Hematopoietic multipotent progenitor cell treated with erythropoietin and hydrocortisone succinate and interleukin-3 and kit ligand, for 17 days (in vitro differentiated cells): ENCODE data around the gene PLAC8L1.
"Not testable (repeated sequence)": the region's sequence is repeated elsewhere in the genome, so short reads cannot be mapped to it uniquely, and the experiment has no call there.

ENCODE experiments used
- DNase-seq: peaks from one replicate; pipeline ENCODE4 v3.0.0-alpha.2; 2015; ENCODE audit warnings: low spot score

The PLAC8L1 gene, protein sequence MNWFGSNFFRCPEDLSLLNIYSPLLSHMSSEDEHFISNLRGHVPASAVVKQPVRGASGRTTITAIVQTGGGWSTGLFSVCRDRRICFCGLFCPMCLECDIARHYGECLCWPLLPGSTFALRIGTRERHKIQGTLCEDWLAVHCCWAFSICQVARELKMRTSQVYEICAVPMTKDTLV

DNA sequence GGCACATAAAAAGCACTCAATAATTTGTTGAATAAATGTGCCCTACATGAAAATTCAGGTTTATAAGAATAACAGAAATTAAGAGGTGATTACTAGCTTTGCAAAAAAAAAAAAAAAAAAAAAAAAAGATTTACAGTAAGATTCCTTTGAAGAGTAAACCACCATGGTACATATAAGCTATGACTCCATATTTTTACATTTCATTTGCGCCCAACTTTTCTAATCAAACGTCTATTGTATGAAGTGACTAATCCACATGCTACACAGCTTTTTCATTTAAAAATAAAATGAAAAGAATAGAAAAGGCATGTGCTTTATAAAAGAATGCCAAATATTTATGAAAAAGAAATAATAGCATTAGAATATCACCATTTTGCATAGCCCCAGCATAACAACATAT lies at the start of gene PLAC8L1:
Gene PLAC8L1 (minus strand): TSS at position 101 of the 400 bp plus-strand sequence. CDS start 1,266 bp downstream, outside the sequence.
- no peak for DNase-seq

DNA sequence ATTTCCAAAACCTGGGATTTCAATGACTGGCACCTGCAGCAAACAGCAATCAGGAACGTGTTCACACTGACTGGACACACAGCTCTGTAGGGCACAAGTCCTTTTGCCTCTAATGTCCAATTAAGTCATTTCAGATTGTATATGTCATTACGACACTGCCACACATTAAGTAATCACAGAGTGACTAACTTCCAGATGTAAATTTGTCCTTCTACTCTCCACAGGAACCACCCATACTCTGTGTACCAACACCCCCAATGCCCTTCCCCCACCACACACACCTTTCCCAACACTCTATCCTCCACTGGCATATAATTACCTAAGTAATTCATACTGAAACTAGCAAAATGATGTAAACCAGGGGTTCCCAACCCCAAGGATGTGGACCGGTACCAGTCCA lies 46.6 kb upstream of the PLAC8L1 start:
- no peak for DNase-seq

DNA sequence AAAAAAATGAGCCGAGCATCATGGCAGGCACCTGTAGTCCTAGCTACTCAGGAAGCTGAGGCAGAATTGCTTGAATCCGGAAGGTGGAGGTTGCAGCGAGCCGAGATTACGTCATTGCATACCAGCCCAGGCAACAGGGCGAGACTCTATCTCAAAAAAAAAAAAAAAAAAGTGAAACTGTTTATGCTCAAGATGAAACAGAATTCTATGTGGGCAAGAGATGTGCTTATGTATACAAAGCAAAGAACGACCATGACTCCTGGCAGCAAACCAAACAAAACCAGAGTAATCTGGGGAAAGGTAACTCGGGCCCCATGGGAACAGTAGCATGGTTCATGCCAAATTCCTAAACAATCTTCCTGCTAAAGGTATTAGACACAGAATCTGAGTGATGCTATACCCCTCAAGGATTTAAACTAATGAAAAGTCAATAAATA lies 32.6 kb upstream of the PLAC8L1 start:
- no peak for DNase-seq

DNA sequence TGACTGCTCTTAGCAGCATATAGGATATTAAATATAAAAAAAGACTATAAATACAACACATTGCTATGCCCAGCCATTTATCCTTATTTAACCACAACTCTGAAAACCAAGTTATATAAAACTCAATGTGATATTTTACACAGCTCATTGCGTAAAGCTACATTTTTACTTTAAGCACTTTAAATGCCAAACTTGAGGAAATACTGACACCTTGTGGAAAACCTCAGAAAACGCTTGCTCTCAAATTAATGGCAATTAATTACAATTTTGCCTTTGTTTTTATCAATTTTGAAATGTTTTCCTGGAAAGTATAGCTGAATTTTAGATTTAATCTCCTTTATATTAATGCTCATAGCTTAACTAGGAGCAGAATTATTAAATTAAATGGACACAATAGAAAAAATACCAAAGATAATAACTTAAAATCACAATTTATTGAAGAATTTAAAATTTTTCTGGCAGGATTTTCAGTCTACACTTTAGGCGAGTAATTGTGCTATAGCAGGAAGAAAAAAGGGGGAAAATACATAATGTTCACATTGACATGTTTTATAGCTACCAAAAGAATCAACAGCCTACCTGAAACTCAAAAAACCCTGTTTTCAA lies 25.2 kb upstream of the PLAC8L1 start:
- peak; percentile 72 for DNase-seq

DNA sequence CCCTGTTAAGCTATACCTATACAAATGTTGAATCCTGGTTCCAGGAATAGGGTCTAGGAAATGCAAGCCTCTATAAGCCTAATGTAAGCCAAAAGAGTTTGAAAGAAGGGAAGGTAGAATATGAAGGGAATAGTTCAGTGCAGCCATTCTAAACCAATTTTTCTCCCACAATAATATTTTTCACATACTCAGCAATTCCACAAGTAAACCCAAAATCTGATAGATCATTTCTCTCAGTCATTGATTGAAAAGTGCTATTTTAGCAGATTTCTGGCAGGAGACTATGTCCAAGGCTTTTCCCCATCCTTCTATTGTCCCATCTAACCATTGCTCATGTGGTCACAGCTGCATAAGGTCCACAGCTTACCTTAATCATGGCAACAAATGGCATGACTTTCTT lies 20.7 kb upstream of the PLAC8L1 start:
- DNase-seq = no peak

DNA sequence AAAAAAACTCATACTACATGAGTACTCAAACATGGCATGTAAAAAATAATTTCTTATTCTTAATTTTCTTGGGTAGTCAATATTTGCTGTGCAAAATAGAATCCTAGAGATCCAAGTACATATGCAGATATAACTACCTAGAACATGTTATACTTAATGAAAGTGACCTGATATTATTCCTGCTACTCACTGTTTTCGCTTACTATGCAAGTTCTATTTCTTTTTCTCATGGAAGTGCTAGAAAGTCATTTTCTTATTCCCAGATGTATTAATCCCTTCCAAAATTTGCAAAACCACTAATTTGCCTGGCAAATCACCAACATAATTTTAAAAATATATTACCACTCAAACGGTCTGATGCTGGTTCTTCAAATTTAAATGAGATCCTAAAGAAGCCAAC lies 19.2 kb upstream of the PLAC8L1 start:
- no peak for DNase-seq

DNA sequence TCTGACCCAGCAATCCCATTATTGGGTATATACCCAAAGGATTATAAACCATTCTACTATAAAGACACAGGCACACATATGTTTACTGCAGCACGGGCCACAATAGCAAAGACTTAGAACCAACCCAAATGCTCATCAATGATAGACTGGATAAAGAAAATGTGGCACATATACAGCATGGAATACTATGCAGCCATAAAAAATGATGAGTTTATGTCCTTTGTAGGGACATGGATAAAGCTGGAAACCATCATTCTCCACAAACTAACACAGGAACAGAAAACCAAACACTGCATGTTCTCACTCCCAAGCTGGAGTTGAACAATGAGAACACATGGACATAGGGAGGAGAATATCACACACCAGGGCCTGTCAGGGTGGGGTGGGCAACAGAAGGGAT lies 16.1 kb upstream of the PLAC8L1 start:
- not testable (repeated sequence) for DNase-seq

DNA sequence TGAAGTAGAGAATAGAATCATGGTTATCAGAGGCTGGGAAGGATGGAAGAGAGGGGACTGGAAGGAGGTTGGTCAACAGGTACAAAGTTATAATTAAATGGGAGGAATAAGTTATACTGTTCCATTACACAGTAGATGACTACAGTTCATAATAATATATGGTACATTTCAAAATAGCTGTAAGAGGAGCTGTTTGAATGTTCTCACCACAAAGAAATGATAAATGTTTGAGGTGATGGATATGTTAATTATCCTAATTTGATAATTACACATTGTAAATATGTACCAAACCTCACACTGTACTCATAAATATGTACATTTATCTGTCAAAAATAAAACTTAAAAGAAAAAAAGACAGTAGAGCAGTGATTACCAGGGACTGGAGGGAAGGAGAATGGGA lies 12.9 kb upstream of the PLAC8L1 start:
- no peak for DNase-seq

DNA sequence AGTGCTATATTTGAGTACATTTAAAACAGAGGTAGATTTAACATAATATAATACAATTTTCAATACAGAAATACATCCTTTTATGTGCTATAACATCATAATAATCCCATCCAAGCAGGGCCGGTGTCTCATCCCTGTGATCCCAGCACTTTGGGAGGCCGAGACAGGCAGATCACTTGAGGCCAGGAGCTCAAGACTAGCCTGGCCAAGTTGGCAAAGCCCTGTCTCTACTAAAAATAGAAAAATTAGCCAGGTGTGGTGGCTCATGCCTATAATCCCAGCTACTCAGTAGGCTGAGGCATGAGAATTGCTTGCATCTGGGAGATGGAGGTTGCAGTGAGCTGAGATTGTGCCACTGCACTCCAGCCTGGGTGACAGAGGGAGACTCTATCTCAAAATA lies 11.8 kb upstream of the PLAC8L1 start:
- DNase-seq = not testable (repeated sequence)

DNA sequence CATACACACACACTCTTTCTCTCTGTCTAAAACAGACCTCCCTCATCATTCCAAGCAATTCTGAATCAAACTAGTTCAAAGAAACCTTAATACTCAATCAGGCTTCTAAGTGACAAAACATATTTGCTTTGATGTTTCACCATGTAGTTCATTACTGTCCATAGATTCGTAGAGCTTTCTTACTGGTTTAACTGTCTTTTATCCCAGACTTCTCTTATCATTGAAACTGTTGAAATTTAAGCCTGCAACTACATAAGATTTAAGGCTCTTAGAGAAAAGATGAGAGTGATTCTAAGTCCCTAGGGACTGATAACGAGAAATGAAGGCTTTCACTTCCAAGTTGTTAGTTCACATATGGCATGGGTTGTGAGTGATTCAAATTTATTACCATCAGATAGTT lies 11.0 kb upstream of the PLAC8L1 start:
- DNase-seq = no peak

DNA sequence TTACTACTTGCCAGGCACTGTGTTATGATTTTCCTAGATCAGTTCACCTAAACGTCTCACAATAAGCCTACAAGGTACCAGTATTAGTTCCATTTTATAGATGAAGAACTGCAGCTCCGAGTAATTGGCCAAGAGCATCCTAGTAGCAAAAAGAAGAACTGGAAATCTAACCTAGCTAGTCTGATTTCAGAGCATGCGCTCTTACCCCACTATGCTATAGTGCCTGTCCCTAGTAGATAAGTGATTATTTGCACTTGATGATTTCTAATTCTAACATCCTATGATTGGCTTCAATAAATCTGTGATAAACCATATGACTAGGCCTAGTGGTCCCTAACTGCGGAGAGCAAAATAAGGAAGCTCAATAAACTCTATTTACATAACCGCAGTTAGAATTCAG lies 7.1 kb upstream of the PLAC8L1 start:
- DNase-seq = peak; percentile 46

DNA sequence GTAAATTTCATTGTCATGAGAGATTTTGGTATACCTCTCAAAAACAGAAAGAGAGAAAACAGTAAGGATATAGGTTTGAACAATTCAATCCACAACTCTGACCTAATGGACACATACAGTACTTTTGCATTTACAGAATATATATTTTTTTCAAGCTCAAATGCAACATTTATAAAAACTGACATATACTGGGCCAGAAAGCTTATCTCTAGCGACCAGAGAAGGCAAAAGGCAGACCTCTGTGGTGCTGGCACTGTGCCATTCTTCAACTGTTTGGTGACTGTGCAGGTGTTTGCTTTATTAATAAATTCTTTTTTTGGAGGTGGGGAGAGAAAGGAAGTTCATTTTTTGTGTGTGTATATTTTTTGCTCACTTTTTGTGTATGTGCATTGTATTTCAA lies 6.0 kb upstream of the PLAC8L1 start:
- DNase-seq = peak; percentile 86

DNA sequence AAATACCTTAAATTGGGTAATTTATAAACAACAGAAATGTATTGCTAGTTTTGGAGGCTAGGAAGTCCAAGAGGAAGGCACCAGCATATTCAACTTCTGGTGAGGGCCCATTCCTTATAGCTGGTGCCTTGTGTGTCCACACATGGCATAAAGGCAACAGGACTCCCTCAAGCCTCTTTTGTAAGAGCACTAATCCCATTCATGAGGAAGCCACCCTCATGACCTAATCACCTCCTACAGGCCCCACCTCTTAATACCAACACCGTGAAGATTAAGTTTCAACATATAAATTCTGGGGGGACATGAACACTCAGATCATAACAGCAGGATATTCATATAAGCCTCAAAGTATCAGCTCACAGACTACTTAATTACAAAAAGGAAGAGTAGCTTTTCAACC lies 4.0 kb upstream of the PLAC8L1 start:
- peak; percentile 8 for DNase-seq

DNA sequence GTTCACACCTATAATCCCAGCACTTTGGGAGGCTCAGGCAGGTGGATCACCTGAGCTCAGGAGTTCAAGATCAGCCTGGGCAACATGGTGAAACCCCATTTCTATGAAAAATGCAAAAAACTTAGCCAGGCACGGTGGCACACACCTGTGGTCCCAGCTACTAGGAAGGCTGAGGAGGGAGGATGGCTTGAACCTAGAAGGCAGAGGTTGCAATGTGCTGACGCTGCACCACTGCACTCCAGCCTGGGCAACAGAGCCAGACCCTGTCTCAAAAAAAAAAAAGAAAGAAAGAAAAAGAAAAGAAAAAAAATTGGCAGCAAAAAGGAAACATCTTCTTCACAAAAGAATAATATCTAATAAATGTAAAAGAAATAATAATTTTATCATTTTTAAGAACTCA lies 3.5 kb upstream of the PLAC8L1 start:
- DNase-seq = not testable (repeated sequence)

DNA sequence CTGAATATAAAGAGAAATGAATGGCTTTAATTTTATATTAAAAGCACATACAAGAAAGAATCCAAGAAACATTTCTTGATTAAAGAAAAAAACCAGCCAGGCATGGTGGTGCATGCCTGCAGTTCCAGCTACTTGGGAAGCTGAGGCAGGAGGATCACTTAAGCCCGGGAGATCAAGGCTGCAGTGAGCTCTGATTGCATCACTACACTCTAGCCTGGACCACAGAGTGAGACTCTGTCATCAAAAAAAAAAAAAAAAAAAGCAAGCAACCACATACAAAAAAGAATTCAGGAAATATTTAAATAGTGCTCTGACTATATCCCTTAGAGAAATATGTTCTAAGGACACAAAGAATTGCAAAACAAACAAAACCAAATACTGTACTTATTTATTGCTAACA lies 2.5 kb upstream of the PLAC8L1 start:
- DNase-seq = no peak

DNA sequence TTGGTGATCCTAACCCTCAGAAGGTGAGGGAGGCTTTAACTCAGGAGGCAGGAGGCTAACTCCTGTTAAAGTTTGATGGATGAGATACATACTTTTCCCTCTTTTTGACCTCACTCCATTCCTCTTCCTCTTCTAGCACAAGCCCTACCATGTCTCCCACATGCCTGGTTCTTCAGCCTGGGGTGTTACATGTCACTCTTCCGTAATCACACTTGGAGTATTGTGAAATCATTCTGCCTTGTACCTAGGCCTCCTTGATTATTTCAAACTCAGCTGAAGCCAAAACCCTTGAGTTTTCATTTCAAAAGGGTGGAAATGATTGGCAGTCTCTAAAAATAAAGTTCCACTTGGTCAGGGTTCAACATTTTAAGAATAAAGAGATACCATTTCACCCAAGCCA lies 1.8 kb downstream of the PLAC8L1 start:
- no peak for DNase-seq

DNA sequence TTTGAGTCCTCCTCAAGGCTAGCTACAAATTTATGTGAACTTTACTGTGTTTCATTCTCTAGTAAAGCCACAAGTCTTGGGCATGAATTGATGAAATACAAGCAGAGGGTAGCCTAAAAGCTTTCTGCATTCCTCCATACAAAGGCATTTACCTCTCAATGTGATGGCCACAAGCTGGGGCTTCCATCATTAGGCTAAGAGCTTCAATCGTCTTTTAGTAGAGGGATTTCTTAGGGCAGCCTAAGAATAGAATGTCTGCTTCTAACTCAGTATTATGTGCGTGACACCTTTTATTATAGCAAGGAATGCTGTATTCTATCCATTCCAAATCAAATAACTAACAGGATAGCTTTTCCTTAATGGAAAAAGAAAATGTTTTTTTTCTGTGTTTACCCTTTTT lies 3.7 kb downstream of the PLAC8L1 start:
- DNase-seq = no peak

DNA sequence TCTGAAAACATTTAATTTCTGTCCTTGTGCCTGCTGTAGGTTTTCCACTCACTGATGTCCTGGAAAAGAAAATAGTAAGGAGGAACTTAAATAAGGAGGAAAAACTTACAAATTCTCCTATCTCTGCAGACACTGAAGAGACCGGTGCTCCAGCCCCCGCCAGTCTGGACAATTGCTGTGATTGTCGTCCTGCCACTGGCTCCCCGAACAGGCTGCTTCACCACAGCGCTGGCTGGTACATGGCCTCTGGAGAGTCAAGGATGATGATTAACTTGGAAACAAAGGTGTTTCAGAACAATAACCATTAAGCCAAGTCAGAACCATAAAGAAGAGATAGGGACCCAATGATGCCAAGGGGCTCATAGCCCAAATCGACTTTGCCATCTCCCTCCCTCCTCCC lies 7.3 kb downstream of the PLAC8L1 start:
- DNase-seq = no peak

DNA sequence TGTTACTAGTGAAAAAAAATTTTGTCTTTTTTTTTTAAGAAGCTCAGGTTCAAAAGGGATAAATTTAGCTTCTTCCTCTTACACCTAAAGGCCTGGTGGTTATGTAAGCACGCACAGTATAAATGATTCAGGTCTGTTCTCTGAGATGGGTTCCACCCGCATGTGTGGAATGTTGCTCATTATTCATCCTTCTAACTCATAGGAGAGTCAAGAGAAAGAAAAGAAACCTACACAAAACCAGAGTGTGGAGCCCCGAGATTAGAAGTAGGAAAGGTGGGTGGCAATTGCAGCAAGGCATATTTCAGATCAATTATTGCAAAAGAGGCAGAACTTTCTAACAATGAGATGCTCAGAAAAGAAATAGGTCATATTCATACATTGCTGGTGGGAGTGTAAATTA lies 13.5 kb downstream of the PLAC8L1 start:
- DNase-seq = no peak

DNA sequence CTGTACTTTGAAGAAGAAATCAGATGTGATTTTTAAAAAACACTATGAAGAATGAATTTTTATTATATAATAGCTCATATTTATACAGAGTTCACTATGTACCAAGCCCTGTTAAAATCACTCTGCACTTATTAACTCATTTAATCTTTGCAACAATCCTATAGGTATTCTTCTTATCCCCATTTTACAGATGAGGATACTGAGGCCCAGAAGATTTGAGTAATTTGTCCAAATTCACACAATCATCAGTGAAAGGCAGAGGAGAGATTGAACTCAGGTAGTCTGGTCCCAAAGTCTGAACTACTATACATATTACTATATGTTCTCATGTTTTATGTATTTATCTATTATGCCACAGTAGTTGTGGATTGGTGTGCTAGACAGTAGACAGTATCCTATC lies 16.1 kb downstream of the PLAC8L1 start:
- no peak for DNase-seq

DNA sequence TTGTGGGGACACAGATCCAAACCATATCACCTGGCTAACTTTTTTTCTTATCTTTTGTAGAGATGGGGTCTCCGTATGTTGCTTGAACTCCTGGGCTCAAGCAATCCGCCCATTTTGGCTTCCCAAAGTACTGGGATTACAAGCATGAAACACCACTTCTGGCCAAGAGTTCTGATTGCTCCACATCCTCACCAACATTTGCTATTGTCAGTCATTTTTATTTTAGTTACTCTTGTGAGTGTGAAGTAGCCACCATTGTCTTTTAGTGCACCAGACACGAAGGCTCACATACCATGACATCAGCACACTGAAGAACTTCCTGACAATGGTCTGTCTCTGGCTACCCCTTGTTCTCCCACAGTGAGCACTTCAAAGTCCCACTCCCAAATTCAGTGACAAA lies 17.3 kb downstream of the PLAC8L1 start:
- no peak for DNase-seq

DNA sequence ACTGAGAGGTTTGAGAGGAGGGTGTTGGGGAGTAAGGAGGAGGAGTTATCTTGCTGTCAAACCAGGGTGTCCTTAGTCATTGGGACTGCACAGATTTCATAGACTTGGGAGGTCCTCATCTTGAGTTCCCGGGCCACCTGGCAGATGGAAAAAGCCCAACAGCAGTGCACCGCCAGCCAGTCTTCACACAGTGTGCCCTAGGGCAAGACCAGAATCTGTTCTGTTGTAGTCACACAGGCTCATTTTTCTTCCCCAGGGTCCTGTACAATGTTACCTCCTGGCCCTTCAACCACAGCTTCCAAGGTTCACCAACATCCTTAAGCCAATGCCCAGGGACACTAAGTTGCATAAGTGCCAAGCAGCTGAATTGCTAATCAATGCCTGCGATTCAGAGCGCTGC lies 21.0 kb downstream of the PLAC8L1 start:
- no peak for DNase-seq

DNA sequence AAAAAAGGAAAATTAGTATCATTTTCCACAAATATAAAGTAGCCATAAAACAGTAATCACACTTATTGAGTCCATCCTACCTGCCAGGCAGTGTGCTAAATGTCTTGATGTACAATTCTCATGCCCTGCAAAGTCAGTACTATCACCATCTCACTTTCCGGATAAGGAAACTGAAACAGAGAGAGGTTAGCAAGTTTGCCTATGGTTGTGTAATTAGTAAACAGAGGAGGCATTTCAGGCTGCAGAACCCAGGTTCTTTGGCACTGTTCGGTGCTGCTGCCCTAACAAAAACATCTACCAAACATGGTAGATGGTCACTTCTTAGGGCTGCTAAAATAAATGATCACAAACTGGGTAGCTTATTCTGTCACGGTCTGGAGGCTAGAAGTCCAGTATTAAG lies 22.6 kb downstream of the PLAC8L1 start:
- DNase-seq = no peak

DNA sequence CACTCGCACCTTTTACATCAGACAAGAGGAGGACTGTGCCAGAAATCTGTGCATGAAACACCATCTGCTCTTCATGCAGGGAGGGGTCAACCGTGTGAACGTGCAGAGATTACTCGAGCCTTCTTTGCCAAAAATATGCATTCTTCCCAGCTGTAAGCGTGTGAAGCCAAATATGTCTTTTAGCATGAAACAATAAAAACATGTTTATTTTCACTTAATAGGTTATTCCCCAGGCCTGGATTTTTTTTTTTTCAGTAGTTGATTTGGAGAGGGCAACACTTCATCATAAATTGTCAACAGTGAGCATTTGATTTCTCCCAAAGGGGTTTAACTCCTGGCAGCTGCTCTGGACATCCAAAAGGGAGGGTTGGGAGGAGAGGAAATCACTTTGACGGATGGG lies 23.8 kb downstream of the PLAC8L1 start:
- DNase-seq = no peak
